WTC11 (cell line): ENCODE data around the gene KCNIP1. TPM values are rescaled to one million over a fixed set of nuclear protein-coding genes. Genes with fewer than 3 reads are reported as not detected.
A peak's percentile ranks its signal among the peaks of the same experiment; 100 is the strongest.

ENCODE experiments used
- ATAC-seq: fragments of 200-7000 bp; cut with Tn5 transposase; 2 replicates; pipeline ENCODE4 v1.10.0; 2021; ENCODE audit warnings: mild to moderate bottlenecking, moderate library complexity
- CTCF ChIA-PET: fragments of 300-600 bp; sonication (Branson Sonifier 250); formaldehyde crosslinking; loops from one replicate; lab custom pipeline; 2021; ENCODE audit warnings: antibody characterized with exemption; lab: Charles Lee
- POLR2A ChIA-PET: fragments of 350-600 bp; sonication (Branson Sonifier 250); formaldehyde crosslinking; loops from one replicate; lab custom pipeline; 2021; ENCODE audit warnings: antibody characterized with exemption; lab: Charles Lee
- DNase-seq: peaks from one replicate; pipeline ENCODE4 v3.0.0; 2021; ENCODE audit warnings: low spot score
- H3K27ac Mint-ChIP-seq: 2 replicates; pipeline ENCODE4 v1.8.0; 2021; ENCODE audit warnings: mixed read lengths
- H3K27me3 Mint-ChIP-seq: 2 replicates; pipeline ENCODE4 v1.8.0; 2021; ENCODE audit warnings: low read depth, mild to moderate bottlenecking, moderate library complexity, mixed read lengths
- H3K36me3 Mint-ChIP-seq: 2 replicates; pipeline ENCODE4 v1.8.0; 2021; ENCODE audit warnings: mixed read lengths
- H3K4me1 Mint-ChIP-seq: 2 replicates; pipeline ENCODE4 v1.8.0; 2022; ENCODE audit warnings: mixed read lengths
- H3K4me3 Mint-ChIP-seq: 2 replicates; pipeline ENCODE4 v1.8.0; 2021; ENCODE audit warnings: mild to moderate bottlenecking, moderate library complexity, mixed read lengths
- H3K9me3 Mint-ChIP-seq: 2 replicates; pipeline ENCODE4 v1.8.0; 2021; ENCODE audit warnings: mixed read lengths
- AFF4 ChIP-seq: sonication (generic); formaldehyde crosslinking; IDR thresholded peaks from 2 replicates; pipeline ENCODE4 v1.8.1; 2023; ENCODE audit warnings: mild to moderate bottlenecking, missing genetic modification reagents, borderline replicate concordance
- AR ChIP-seq: fragments of 250-450 bp; sonication (Bioruptor Pico); IDR thresholded peaks from 2 replicates; pipeline ENCODE4 v1.9.0; 2021; ENCODE audit warnings: mild to moderate bottlenecking
- ARID4B ChIP-seq: sonication (generic); formaldehyde crosslinking; IDR thresholded peaks from 2 replicates; pipeline ENCODE4 v1.8.0; 2023; ENCODE audit warnings: missing genetic modification reagents, mild to moderate bottlenecking, borderline replicate concordance
- CBFB ChIP-seq: sonication (generic); formaldehyde crosslinking; IDR thresholded peaks from 2 replicates; pipeline ENCODE4 v1.8.1; 2022; ENCODE audit warnings: mild to moderate bottlenecking, low read depth, missing genetic modification reagents
- CREB1 ChIP-seq: sonication (generic); formaldehyde crosslinking; IDR thresholded peaks from 2 replicates; pipeline ENCODE4 v1.8.0; 2023; ENCODE audit warnings: mild to moderate bottlenecking, missing genetic modification reagents
- ERG ChIP-seq: fragments of 250-450 bp; sonication (Bioruptor Pico); IDR thresholded peaks from 2 replicates; pipeline ENCODE4 v1.8.0; 2021; ENCODE audit warnings: mild to moderate bottlenecking
- ESRRA ChIP-seq: sonication (generic); formaldehyde crosslinking; IDR thresholded peaks from 2 replicates; pipeline ENCODE4 v1.8.1; 2022; ENCODE audit warnings: mild to moderate bottlenecking, missing genetic modification reagents, borderline replicate concordance
- SOX15 ChIP-seq: fragments of 250-450 bp; sonication (Bioruptor Pico); IDR thresholded peaks from 2 replicates; pipeline ENCODE4 v1.9.0; 2021; ENCODE audit warnings: mild to moderate bottlenecking
- total RNA-seq: library from RNA; stranded (reverse); gene quantifications from 3 replicates; pipeline ENCODE4 v1.2.3, GENCODE V29; 2021
- TF ChIP-seq, protein P1 (sequence below): sonication (generic); formaldehyde crosslinking; IDR thresholded peaks from 2 replicates; pipeline ENCODE4 v1.8.0; 2023; ENCODE audit warnings: missing genetic modification reagents
- TF ChIP-seq, protein P2 (sequence below): sonication (generic); formaldehyde crosslinking; IDR thresholded peaks from 2 replicates; pipeline ENCODE4 v1.8.0; 2022; ENCODE audit warnings: mild to moderate bottlenecking, missing genetic modification reagents
- TF ChIP-seq, protein P3 (sequence below): sonication (generic); formaldehyde crosslinking; IDR thresholded peaks from 2 replicates; pipeline ENCODE4 v1.8.1; 2023; ENCODE audit warnings: mild to moderate bottlenecking, missing genetic modification reagents
- TF ChIP-seq, protein P4 (sequence below): sonication (generic); formaldehyde crosslinking; IDR thresholded peaks from 2 replicates; pipeline ENCODE4 v1.8.0; 2022; ENCODE audit warnings: mild to moderate bottlenecking, missing genetic modification reagents
- TF ChIP-seq, protein P5 (sequence below): sonication (generic); formaldehyde crosslinking; IDR thresholded peaks from 2 replicates; pipeline ENCODE4 v1.8.1; 2023; ENCODE audit warnings: mild to moderate bottlenecking, missing genetic modification reagents, moderate library complexity

Gene KCNIP1
- total RNA-seq, 1 experiment from 2014 or later: 0.59 TPM

GRCh38 chr5:170769246-170769645 is 265.4 kb downstream of the KCNIP1 start:
- Mint-ChIP-seq H3K27ac (no peak overlapping the region; the same call in 1 of the 2 replicates), H3K4me1 (peaks cover 52% of the 10 kb centered on the region), H3K36me3 (peaks cover 5% of the 10 kb centered on the region; the same call in 1 of the 2 replicates), H3K4me3 (no peak overlapping the region), H3K27me3 (peaks cover 3% of the 10 kb centered on the region; the same call in 1 of the 2 replicates), H3K9me3 (peaks cover 6% of the 10 kb centered on the region; the same call in 1 of the 2 replicates)
- no peak for ATAC-seq
- ChIA-PET CTCF (interaction anchor here (1.1 to 3.6 kb wide), 8 partner anchors 9 to 137 kb away, joined by 3 to 62 read pairs (median 10); partner anchors contain the start of gene GABRP), POLR2A (interaction anchor here (1.0 to 1.7 kb wide), 2 partner anchors 18 to 23 kb away, joined by 4 to 5 read pairs; no protein-coding TSS in a partner anchor)
- no peak for DNase-seq
- TF ChIP-seq, protein P1, sequence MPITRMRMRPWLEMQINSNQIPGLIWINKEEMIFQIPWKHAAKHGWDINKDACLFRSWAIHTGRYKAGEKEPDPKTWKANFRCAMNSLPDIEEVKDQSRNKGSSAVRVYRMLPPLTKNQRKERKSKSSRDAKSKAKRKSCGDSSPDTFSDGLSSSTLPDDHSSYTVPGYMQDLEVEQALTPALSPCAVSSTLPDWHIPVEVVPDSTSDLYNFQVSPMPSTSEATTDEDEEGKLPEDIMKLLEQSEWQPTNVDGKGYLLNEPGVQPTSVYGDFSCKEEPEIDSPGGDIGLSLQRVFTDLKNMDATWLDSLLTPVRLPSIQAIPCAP: no peak
- no peak for TF ChIP-seq ARID4B (CRISPR knock-in tag)
- no peak for TF ChIP-seq CREB1 (CRISPR knock-in tag)
- no peak for TF ChIP-seq AFF4 (CRISPR knock-in tag)
- no peak for TF ChIP-seq AR
- TF ChIP-seq, protein P2, sequence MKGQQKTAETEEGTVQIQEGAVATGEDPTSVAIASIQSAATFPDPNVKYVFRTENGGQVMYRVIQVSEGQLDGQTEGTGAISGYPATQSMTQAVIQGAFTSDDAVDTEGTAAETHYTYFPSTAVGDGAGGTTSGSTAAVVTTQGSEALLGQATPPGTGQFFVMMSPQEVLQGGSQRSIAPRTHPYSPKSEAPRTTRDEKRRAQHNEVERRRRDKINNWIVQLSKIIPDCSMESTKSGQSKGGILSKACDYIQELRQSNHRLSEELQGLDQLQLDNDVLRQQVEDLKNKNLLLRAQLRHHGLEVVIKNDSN (CRISPR knock-in tag): no peak
- no peak for TF ChIP-seq SOX15 (CRISPR knock-in tag)
- no peak for TF ChIP-seq CBFB (CRISPR knock-in tag)
- no peak for TF ChIP-seq ESRRA (CRISPR knock-in tag)

GRCh38 chr5:170769898-170770416 is 266.1 kb downstream of the KCNIP1 start:
- H3K36me3 Mint-ChIP-seq: peaks cover 6% of the 10 kb centered on the region; the same call in 1 of the 2 replicates
- DNase-seq: no peak
- TF ChIP-seq ERG (CRISPR knock-in tag): no peak
- TF ChIP-seq, protein P3, sequence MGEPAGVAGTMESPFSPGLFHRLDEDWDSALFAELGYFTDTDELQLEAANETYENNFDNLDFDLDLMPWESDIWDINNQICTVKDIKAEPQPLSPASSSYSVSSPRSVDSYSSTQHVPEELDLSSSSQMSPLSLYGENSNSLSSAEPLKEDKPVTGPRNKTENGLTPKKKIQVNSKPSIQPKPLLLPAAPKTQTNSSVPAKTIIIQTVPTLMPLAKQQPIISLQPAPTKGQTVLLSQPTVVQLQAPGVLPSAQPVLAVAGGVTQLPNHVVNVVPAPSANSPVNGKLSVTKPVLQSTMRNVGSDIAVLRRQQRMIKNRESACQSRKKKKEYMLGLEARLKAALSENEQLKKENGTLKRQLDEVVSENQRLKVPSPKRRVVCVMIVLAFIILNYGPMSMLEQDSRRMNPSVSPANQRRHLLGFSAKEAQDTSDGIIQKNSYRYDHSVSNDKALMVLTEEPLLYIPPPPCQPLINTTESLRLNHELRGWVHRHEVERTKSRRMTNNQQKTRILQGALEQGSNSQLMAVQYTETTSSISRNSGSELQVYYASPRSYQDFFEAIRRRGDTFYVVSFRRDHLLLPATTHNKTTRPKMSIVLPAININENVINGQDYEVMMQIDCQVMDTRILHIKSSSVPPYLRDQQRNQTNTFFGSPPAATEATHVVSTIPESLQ (CRISPR knock-in tag): no peak
- TF ChIP-seq, protein P4, sequence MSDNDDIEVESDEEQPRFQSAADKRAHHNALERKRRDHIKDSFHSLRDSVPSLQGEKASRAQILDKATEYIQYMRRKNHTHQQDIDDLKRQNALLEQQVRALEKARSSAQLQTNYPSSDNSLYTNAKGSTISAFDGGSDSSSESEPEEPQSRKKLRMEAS (CRISPR knock-in tag): no peak
- TF ChIP-seq, protein P5, sequence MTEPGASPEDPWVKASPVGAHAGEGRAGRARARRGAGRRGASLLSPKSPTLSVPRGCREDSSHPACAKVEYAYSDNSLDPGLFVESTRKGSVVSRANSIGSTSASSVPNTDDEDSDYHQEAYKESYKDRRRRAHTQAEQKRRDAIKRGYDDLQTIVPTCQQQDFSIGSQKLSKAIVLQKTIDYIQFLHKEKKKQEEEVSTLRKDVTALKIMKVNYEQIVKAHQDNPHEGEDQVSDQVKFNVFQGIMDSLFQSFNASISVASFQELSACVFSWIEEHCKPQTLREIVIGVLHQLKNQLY (CRISPR knock-in tag): no peak

More at GRCh38 chr5:170769898-170770416, 266.1 kb downstream of the KCNIP1 start:
- ChIA-PET POLR2A (interaction anchor here (1.1 to 1.7 kb wide), 2 partner anchors 21 to 24 kb away, joined by 3 to 5 read pairs; no protein-coding TSS in a partner anchor), CTCF (interaction anchor here (1.0 to 3.6 kb wide), 12 partner anchors 10 to 136 kb away, joined by 3 to 62 read pairs (median 7); partner anchors contain the start of gene GABRP)
- Mint-ChIP-seq H3K4me1 (peaks cover 56% of the 10 kb centered on the region), H3K4me3 (no peak overlapping the region), H3K9me3 (peaks cover 6% of the 10 kb centered on the region; the same call in 1 of the 2 replicates), H3K27me3 (peaks cover 3% of the 10 kb centered on the region; the same call in 1 of the 2 replicates), H3K27ac (peak overlapping the region; percentile 15; the same call in 1 of the 2 replicates)
- peak; percentile 31; the same call in 1 of the 2 replicates for ATAC-seq
